Effector memory CD4-positive, alpha-beta T cell (primary cell): ENCODE data around the gene ITLN1.
A peak's percentile ranks its signal among the peaks of the same experiment; 100 is the strongest.
"Not testable (repeated sequence)": the region's sequence is repeated elsewhere in the genome, so short reads cannot be mapped to it uniquely, and the experiment has no call there.

ENCODE experiments used
- DNase-seq, 3 donors: peaks; one replicate each; pipeline ENCODE4 v3.0.0-alpha.2; 2020
- H3K27ac ChIP-seq: 2 replicates; pipeline ENCODE4 v1.7.0; 2013; ENCODE audit warnings: mild to moderate bottlenecking, low read length, moderate library complexity; ENCODE audit not compliant: insufficient read depth, poor library complexity, severe bottlenecking
- H3K27me3 ChIP-seq: replicated peaks from 2 replicates; pipeline ENCODE4 v1.7.0; 2013; ENCODE audit warnings: mild to moderate bottlenecking, low read length; ENCODE audit not compliant: insufficient read depth, control insufficient read depth, poor library complexity, severe bottlenecking
- H3K36me3 ChIP-seq: 2 replicates; pipeline ENCODE4 v1.7.0; 2013; ENCODE audit warnings: mild to moderate bottlenecking, low read length, moderate library complexity; ENCODE audit not compliant: control insufficient read depth, insufficient read depth
- H3K4me1 ChIP-seq: 2 replicates; pipeline ENCODE4 v1.7.0; 2013; ENCODE audit warnings: low read length, mild to moderate bottlenecking; ENCODE audit not compliant: control insufficient read depth, insufficient read depth, poor library complexity, severe bottlenecking
- H3K4me3 ChIP-seq: 2 replicates; pipeline ENCODE4 v1.7.0; 2013; ENCODE audit warnings: low read length, low read depth, mild to moderate bottlenecking; ENCODE audit not compliant: insufficient read depth, poor library complexity, severe bottlenecking
- H3K9me3 ChIP-seq: 2 replicates; pipeline ENCODE4 v1.7.0; 2013; ENCODE audit warnings: mild to moderate bottlenecking, low read length, moderate library complexity; ENCODE audit not compliant: control insufficient read depth

ITLN1 gene

GRCh38 chr1:160867651-160868050, 17.3 kb downstream of the ITLN1 start:
- H3K36me3 ChIP-seq, H3K4me1 ChIP-seq, DNase-seq, H3K4me3 ChIP-seq, H3K27me3 ChIP-seq, H3K9me3 ChIP-seq, H3K27ac ChIP-seq: not testable (repeated sequence)

- no peak for DNase-seq
- Histone ChIP-seq H3K27me3 (no peaks in the 10 kb centered on the region), H3K9me3 (no peaks in the 10 kb centered on the region), H3K4me3 (no peak overlapping the region), H3K4me1 (no peaks in the 10 kb centered on the region), H3K27ac (no peak overlapping the region), H3K36me3 (no peaks in the 10 kb centered on the region)
Measured at GRCh38 chr1:160866695-160867260, 18.2 kb downstream of the ITLN1 start.

GRCh38 chr1:160866001-160866694, 18.8 kb downstream of the ITLN1 start:
- Histone ChIP-seq H3K4me3 (no peak overlapping the region), H3K4me1 (no peaks in the 10 kb centered on the region), H3K27me3 (no peaks in the 10 kb centered on the region), H3K36me3 (no peaks in the 10 kb centered on the region), H3K9me3 (no peaks in the 10 kb centered on the region), H3K27ac (no peak overlapping the region)
- no peak for DNase-seq

GRCh38 chr1:160865337-160865736, 19.6 kb downstream of the ITLN1 start:
- H3K4me3 ChIP-seq: no peak overlapping the region
- no peaks in the 10 kb centered on the region for H3K9me3 ChIP-seq
- H3K4me1 ChIP-seq: no peaks in the 10 kb centered on the region
- H3K36me3 ChIP-seq: no peaks in the 10 kb centered on the region
- H3K27ac ChIP-seq: no peak overlapping the region
- H3K27me3 ChIP-seq: no peaks in the 10 kb centered on the region
- DNase-seq: no peak

GRCh38 chr1:160864173-160864572, 20.8 kb downstream of the ITLN1 start:
- no peaks in the 10 kb centered on the region for H3K4me1 ChIP-seq

GRCh38 chr1:160863774-160864131, 21.2 kb downstream of the ITLN1 start:
- H3K27ac ChIP-seq: no peak overlapping the region
- H3K4me1 ChIP-seq: no peaks in the 10 kb centered on the region
- H3K4me3 ChIP-seq: no peak overlapping the region
- no peaks in the 10 kb centered on the region for H3K9me3 ChIP-seq
- no peaks in the 10 kb centered on the region for H3K36me3 ChIP-seq
- no peak for DNase-seq
- H3K27me3 ChIP-seq: no peaks in the 10 kb centered on the region

More at GRCh38 chr1:160864173-160864572, 20.8 kb downstream of the ITLN1 start:
- Histone ChIP-seq H3K9me3 (no peaks in the 10 kb centered on the region), H3K27ac (no peak overlapping the region), H3K27me3 (no peaks in the 10 kb centered on the region), H3K4me3 (no peak overlapping the region), H3K36me3 (no peaks in the 10 kb centered on the region)
- DNase-seq: no peak

GRCh38 chr1:160863061-160863773, 21.8 kb downstream of the ITLN1 start:
- no peaks in the 10 kb centered on the region for H3K4me1 ChIP-seq
- no peak overlapping the region for H3K4me3 ChIP-seq
- H3K36me3 ChIP-seq: no peaks in the 10 kb centered on the region
- DNase-seq: no peak
- no peaks in the 10 kb centered on the region for H3K9me3 ChIP-seq
- H3K27me3 ChIP-seq: no peaks in the 10 kb centered on the region
- H3K27ac ChIP-seq: no peak overlapping the region

GRCh38 chr1:160862203-160863060, 22.5 kb downstream of the ITLN1 start, which contains the start of gene CD244:
Gene CD244, minus strand, starts transcription at chr1:160862887. Its CDS starts 210 bp downstream, at chr1:160862677.
- Histone ChIP-seq H3K9me3 (no peaks in the 10 kb centered on the region), H3K27me3 (no peaks in the 10 kb centered on the region), H3K4me3 (no peak within 1 kb of the TSS), H3K27ac (no peak within 1 kb of the TSS), H3K36me3 (no peaks in the 10 kb centered on the region), H3K4me1 (no peaks in the 10 kb centered on the region)
- DNase-seq: peak in 2 of 3 donors; percentile 10 to 17

GRCh38 chr1:160860840-160861505, 24.0 kb downstream of the ITLN1 start:
- DNase-seq: no peak
- Histone ChIP-seq H3K27ac (no peak overlapping the region), H3K9me3 (no peaks in the 10 kb centered on the region), H3K4me3 (no peak overlapping the region), H3K4me1 (no peaks in the 10 kb centered on the region), H3K36me3 (no peaks in the 10 kb centered on the region), H3K27me3 (no peaks in the 10 kb centered on the region)
